Measurements from ENCODE around the gene GALNT15.

Gene GALNT15

DNA sequence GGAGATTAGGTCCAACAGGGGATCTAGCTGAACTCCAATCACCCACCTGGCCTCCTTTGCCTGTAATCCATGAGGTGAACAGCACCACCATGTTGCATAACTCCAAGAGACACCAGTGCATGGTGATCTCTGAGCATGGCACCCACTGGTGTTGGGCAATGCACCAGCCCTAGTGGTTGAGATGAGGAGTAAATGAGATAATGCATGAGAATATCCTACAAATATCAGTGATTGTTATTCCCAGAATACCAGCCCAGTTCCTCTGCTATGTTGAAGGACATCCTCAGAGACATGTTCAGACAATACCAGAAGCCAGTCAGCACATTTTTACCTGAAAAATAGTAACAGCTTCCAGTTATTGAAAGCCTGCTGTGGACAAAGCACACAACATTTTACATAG, 14.7 kb downstream of the GALNT15 start:
- no peak overlapping the region for H3K27ac ChIP-seq
- TF ChIP-seq, protein P1, sequence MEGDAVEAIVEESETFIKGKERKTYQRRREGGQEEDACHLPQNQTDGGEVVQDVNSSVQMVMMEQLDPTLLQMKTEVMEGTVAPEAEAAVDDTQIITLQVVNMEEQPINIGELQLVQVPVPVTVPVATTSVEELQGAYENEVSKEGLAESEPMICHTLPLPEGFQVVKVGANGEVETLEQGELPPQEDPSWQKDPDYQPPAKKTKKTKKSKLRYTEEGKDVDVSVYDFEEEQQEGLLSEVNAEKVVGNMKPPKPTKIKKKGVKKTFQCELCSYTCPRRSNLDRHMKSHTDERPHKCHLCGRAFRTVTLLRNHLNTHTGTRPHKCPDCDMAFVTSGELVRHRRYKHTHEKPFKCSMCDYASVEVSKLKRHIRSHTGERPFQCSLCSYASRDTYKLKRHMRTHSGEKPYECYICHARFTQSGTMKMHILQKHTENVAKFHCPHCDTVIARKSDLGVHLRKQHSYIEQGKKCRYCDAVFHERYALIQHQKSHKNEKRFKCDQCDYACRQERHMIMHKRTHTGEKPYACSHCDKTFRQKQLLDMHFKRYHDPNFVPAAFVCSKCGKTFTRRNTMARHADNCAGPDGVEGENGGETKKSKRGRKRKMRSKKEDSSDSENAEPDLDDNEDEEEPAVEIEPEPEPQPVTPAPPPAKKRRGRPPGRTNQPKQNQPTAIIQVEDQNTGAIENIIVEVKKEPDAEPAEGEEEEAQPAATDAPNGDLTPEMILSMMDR (conservative IDR thresholded peaks at IDR 0.05) = no peak
- TF ChIP-seq ZFX (IDR thresholded peaks at IDR 0.05) = no peak

DNA sequence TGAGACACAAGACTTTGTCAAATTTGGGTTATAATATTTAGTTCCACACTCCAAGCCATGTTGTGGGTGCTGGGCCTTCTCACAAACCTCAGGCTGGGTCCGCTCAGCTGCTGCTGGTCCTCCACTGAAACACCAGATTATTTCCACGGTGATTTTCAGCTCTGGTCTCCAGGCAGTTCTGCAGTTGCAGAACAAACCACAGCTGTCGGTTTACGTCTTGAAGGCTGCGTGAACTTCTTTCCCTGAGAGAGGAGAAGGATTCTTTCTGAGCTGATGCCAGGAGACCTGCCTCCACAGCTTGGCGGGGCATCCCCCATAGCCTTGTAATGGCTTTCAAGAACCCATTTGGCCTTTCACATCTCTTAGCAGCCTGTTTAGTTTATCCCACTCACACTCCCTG, 16.2 kb downstream of the GALNT15 start:
- H3K27ac ChIP-seq = no peak overlapping the region
- no peak for TF ChIP-seq ZFX (IDR thresholded peaks at IDR 0.05)
- TF ChIP-seq, protein P1 (conservative IDR thresholded peaks at IDR 0.05) = no peak

DNA sequence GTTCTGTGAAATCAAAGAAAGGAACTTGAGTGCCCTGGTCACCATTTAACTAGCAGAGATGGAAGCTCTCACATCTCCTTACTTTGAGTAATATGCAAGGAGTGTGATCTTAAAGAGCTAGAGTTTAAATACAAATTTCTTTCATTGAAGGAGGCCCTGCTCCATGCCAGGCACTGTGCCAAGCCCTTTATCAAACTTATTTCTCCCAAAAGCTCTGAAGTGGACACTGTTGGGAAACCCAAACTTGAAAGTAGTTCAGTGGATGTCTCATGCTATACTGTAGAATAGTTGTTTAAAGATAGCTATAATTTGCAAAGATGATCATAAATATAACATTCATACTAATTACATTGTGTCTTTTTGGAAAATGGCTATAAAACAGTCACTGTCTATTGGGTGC, 17.1 kb downstream of the GALNT15 start:
- no peak overlapping the region for H3K27ac ChIP-seq
- TF ChIP-seq ZFX (IDR thresholded peaks at IDR 0.05) = no peak
- TF ChIP-seq, protein P1 (conservative IDR thresholded peaks at IDR 0.05) = no peak

DNA sequence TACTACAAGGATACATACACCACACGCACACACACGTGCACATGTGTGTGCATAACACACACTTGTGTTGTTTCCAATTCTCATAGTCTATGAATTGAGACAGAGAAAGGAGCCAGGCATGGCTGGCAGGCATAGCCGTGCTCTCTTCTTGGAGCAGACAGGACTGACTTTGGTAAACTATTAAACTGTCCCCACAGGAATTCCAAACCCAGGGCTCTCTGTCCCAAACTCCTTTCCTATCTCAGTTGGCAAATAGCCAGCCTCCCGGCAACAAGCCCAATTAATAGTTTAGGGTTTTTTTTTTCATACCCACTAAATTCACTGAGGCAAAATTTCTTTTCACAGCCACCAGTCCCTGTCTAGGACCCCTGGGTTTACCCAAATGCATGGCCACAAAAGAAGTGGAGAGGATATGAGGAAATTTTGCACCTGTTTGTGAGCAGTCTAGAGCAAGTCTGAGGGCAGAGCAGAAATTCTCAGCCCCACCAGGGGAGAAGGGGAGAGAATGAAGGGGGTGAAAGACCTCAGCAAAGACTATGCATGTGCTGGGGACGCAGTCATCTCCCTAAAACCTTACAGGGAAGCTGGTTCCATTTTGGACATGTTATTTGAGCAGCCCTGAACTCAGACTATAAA, 17.8 kb downstream of the GALNT15 start:
- TF ChIP-seq ZFX (IDR thresholded peaks at IDR 0.05) = no peak
- TF ChIP-seq, protein P1 (conservative IDR thresholded peaks at IDR 0.05) = no peak
- no peak overlapping the region for H3K27ac ChIP-seq

DNA sequence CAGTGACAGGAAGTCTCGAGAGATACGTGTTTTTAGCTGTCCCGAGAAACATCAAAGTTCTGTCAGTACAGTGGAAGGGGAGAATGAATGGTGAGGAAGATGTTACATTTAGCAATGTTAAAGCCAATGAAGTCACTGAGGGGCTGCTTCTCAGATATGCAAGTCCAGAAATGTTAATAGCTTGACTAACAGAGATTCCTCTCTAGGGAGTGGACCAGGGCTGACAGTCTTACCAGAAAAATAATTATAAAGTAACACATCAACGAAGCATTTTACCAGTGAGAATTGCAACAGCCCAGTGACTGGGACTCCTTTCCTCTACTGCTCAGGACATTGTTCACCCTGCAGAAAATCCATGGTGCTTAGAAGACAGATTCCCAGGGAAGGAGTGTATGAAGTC, 23.9 kb downstream of the GALNT15 start:
- no peak overlapping the region for H3K27ac ChIP-seq
- TF ChIP-seq, protein P1 (conservative IDR thresholded peaks at IDR 0.05) = no peak
- no peak for TF ChIP-seq ZFX (IDR thresholded peaks at IDR 0.05)

DNA sequence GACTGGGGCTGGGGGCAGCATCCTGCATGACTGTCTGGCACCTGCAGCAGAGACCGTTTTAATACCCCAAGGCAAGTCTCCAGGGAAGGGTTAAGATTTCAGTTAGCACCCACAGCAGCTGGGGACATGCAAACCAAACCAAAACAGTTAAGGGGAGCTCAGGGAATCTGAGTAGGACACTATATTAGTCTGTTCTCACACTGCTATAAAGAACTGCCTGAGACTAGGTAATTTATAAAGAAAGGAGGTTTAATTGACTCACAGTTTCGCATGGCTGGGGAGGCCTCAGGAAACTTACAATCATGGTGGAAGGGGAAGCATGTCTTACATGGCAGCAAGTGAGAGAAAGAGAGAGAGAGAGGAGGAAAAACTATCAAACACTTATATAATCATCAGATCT, 25.3 kb downstream of the GALNT15 start:
- no peak for TF ChIP-seq ZFX (IDR thresholded peaks at IDR 0.05)
- TF ChIP-seq, protein P1 (conservative IDR thresholded peaks at IDR 0.05) = no peak
- H3K27ac ChIP-seq = no peak overlapping the region

DNA sequence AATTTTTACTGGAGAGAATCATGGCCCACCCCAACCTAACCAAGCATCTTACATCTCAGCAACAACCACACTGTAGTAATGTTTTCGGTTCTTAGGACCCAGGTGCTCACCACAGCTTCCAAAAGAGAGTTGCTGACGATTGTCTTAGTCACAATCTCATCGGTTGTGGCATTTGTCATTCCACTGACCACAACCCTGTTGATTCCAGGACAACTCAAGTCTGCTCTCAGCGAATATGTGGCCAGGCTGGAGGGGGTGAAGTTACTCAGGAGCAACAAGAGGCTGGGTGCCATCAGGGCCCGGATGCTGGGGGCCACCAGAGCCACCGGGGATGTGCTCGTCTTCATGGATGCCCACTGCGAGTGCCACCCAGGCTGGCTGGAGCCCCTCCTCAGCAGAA, 25.9 kb downstream of the GALNT15 start:
- TF ChIP-seq ZFX (IDR thresholded peaks at IDR 0.05) = no peak
- TF ChIP-seq, protein P1 (conservative IDR thresholded peaks at IDR 0.05) = no peak
- H3K27ac ChIP-seq = no peak overlapping the region
